Measurements from ENCODE around the gene CREBRF.
"Not testable (repeated sequence)": the region's sequence is repeated elsewhere in the genome, so short reads cannot be mapped to it uniquely, and the experiment has no call there.

Gene CREBRF

DNA sequence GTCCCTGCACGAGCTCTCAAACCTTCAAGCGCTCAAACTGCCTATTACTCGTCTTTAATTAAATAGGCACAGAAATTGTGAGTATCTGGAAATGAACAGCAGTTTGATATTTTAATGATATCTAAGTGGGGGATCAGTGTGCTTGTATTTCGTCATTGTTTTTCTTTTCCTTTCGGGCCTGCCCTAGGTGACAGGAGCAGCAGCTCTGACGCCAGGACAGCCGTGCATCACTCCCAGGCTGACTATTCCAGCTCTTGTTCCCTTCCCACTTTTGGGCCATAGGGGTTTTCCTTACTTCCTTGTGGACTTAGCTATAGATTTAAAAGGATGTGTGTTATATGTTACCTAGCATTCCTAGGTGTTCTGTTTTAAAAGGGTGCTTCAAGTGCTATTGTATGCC lies 97.7 kb downstream of the CREBRF start:
- Mint-ChIP-seq H3K9me3 (no peaks in the 10 kb centered on the region), H3K27ac (peak overlapping the region; percentile 64), H3K4me1 (peaks cover 27% of the 10 kb centered on the region), H3K27me3 (ENCODE audit: low read depth, poor library complexity) (peaks cover 3% of the 10 kb centered on the region), H3K4me3 (no peak overlapping the region), H3K36me3 (ENCODE audit: low read depth) (peaks cover 49% of the 10 kb centered on the region)
- DNase-seq: no peak
- TF ChIP-seq, protein P1, sequence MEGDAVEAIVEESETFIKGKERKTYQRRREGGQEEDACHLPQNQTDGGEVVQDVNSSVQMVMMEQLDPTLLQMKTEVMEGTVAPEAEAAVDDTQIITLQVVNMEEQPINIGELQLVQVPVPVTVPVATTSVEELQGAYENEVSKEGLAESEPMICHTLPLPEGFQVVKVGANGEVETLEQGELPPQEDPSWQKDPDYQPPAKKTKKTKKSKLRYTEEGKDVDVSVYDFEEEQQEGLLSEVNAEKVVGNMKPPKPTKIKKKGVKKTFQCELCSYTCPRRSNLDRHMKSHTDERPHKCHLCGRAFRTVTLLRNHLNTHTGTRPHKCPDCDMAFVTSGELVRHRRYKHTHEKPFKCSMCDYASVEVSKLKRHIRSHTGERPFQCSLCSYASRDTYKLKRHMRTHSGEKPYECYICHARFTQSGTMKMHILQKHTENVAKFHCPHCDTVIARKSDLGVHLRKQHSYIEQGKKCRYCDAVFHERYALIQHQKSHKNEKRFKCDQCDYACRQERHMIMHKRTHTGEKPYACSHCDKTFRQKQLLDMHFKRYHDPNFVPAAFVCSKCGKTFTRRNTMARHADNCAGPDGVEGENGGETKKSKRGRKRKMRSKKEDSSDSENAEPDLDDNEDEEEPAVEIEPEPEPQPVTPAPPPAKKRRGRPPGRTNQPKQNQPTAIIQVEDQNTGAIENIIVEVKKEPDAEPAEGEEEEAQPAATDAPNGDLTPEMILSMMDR (IDR thresholded peaks at IDR 0.05): no peak

DNA sequence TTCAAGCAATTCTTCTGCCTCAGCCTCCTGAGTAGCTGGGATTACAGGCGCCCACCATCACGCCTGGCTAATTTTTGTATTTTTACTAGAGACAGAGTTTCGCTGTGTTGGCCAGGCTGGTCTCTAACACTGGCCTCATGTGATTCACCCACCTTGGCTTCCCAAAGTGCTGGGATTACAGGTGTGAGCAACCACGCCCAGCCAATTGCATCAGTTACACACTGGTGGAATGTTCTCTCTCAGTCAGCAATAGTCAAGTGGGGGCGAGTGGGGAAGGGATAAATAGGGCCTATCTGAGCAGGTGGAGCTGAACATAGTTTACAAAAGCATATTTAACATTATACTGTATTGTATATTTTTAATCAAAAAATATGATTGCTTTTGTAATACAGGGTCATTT lies 98.5 kb downstream of the CREBRF start:
- not testable (repeated sequence) for H3K27ac Mint-ChIP-seq; H3K4me3 Mint-ChIP-seq; H3K27me3 Mint-ChIP-seq (ENCODE audit: low read depth, poor library complexity); H3K9me3 Mint-ChIP-seq; DNase-seq
- H3K36me3 Mint-ChIP-seq (ENCODE audit: low read depth): peaks cover 46% of the 10 kb centered on the region
- peaks cover 27% of the 10 kb centered on the region for H3K4me1 Mint-ChIP-seq

DNA sequence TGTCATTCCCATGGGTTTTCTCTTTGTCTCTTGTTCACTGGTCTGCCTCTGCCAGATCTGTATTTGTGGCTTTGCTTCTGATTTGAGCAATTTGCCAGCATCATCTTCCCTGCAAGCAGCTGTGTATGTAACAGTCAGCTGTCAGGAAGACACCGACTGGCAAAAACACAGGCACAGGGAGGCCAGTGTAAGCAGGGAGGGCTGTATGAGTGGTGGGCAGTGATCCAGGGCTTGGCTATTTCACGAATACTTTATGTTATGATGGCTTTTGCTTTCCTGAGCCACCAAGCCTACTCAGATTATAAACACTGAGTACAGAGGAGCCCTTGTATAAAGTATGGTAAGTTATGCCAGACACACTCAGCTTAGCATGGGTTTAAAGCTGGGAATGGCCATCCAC lies 99.8 kb downstream of the CREBRF start:
- TF ChIP-seq, protein P1 (IDR thresholded peaks at IDR 0.05): no peak
- no peaks in the 10 kb centered on the region for H3K9me3 Mint-ChIP-seq
- H3K27ac Mint-ChIP-seq: peak overlapping the region; percentile 62
- DNase-seq: no peak
- no peak overlapping the region for H3K4me3 Mint-ChIP-seq
- H3K36me3 Mint-ChIP-seq (ENCODE audit: low read depth): peaks cover 40% of the 10 kb centered on the region
- peaks cover 3% of the 10 kb centered on the region for H3K27me3 Mint-ChIP-seq (ENCODE audit: low read depth, poor library complexity)
- H3K4me1 Mint-ChIP-seq: peaks cover 27% of the 10 kb centered on the region

DNA sequence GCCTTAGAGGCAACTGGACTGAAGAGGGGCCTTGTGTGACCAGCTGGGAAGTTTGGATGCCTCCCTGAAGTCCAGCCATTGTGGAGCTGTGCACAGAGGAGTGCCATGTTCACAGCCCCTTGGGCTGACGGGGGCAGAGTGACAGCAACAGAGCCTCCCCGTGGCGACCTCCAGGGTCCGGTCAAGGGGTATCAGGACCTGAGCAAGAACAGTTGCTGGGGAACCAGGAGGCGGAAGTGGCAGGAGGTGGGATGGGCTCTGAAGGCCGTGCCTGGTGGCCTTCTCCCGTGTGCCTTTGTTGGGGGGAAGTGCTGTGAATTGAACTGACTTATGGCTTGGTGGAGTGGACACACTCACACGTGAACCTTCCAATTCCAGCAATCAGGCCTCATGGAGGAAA lies 102.2 kb downstream of the CREBRF start:
- TF ChIP-seq, protein P1 (IDR thresholded peaks at IDR 0.05): no peak
- Mint-ChIP-seq H3K27ac (peak overlapping the region; percentile 78), H3K36me3 (ENCODE audit: low read depth) (peaks cover 40% of the 10 kb centered on the region), H3K27me3 (ENCODE audit: low read depth, poor library complexity) (peaks cover 3% of the 10 kb centered on the region), H3K4me1 (peaks cover 27% of the 10 kb centered on the region), H3K9me3 (no peaks in the 10 kb centered on the region), H3K4me3 (no peak overlapping the region)
- no peak for DNase-seq

DNA sequence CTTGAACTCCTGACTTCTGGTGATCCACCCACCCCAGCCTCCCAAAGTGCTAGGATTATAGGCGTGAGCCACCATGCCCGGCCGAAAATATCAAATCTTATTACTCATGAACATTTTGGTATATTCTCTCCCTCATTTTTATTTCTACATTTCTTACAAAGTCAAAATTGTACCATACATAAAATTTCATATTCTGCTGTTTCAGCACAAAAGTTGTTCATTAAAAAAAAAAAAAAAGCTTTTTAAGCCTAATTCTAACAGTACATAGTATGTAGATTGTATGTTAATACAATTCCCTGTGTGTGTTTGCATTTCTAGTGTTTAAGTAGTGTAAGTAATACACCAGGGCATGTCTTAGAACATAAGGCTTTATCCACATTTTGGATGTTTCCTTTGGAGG lies 103.1 kb downstream of the CREBRF start:
- Mint-ChIP-seq H3K9me3 (no peaks in the 10 kb centered on the region), H3K4me3 (no peak overlapping the region), H3K27ac (no peak overlapping the region), H3K27me3 (ENCODE audit: low read depth, poor library complexity) (peaks cover 3% of the 10 kb centered on the region), H3K36me3 (ENCODE audit: low read depth) (peaks cover 36% of the 10 kb centered on the region), H3K4me1 (peaks cover 18% of the 10 kb centered on the region)
- no peak for DNase-seq
- TF ChIP-seq, protein P1 (IDR thresholded peaks at IDR 0.05): no peak

DNA sequence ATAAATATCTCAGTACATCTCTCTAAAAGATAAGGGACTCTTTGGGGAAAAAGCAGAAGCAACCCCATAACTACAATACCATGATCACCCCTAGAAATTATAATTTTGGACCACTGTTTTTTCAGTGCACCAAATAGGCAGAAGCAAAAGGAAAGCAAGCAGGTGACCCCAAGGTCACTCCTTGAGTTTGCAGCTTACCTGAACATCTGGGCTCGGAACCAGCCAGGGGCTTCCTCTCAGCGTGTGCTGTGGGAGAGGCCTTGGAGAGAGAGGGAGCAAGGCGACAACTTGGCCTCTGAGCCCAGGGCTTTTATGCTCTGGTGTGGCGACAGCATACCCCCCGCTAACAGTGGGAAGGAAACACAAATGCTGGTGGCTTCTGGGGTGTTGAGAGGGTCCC lies 105.0 kb downstream of the CREBRF start:
- H3K36me3 Mint-ChIP-seq (ENCODE audit: low read depth): peaks cover 30% of the 10 kb centered on the region
- peaks cover 7% of the 10 kb centered on the region for H3K4me1 Mint-ChIP-seq
- no peaks in the 10 kb centered on the region for H3K9me3 Mint-ChIP-seq
- no peak overlapping the region for H3K4me3 Mint-ChIP-seq
- H3K27me3 Mint-ChIP-seq (ENCODE audit: low read depth, poor library complexity): peaks cover 3% of the 10 kb centered on the region
- TF ChIP-seq, protein P1 (IDR thresholded peaks at IDR 0.05): no peak
- peak overlapping the region; percentile 80 for H3K27ac Mint-ChIP-seq
- DNase-seq: no peak
